Neural crest cell (in vitro differentiated cells): ENCODE data around the gene PLXNB3. TPM values are rescaled to one million over a fixed set of nuclear protein-coding genes. Genes with fewer than 3 reads are reported as not detected.
A peak's percentile ranks its signal among the peaks of the same experiment; 100 is the strongest.

Experiments
- DNase-seq: peaks from one replicate; pipeline ENCODE4 v3.0.0; 2021; ENCODE audit warnings: low read depth, mixed read lengths, low spot score
- H3K27ac Mint-ChIP-seq: one replicate; pipeline ENCODE4 v1.8.0; 2021; ENCODE audit warnings: mild to moderate bottlenecking, mixed read lengths; ENCODE audit not compliant: unreplicated experiment
- H3K27me3 Mint-ChIP-seq: 2 replicates; pipeline ENCODE4 v1.8.0; 2021; ENCODE audit warnings: low read depth, mild to moderate bottlenecking, mixed read lengths
- H3K36me3 Mint-ChIP-seq: 2 replicates; pipeline ENCODE4 v1.8.0; 2021; ENCODE audit warnings: low read depth, mild to moderate bottlenecking, mixed read lengths
- H3K4me1 Mint-ChIP-seq: 2 replicates; pipeline ENCODE4 v1.8.0; 2021; ENCODE audit warnings: mixed read lengths
- H3K4me3 Mint-ChIP-seq: one replicate; pipeline ENCODE4 v1.8.0; 2021; ENCODE audit warnings: mild to moderate bottlenecking, mixed read lengths
- H3K9me3 Mint-ChIP-seq: 2 replicates; pipeline ENCODE4 v1.8.0; 2021; ENCODE audit warnings: mixed read lengths
- total RNA-seq: library from RNA; stranded (reverse); gene quantifications from 2 replicates; pipeline ENCODE4 v1.2.1, GENCODE V29; 2021
- TF ChIP-seq, protein P1 (sequence below): fragments of 200-600 bp; sonication (generic); conservative IDR thresholded peaks from 2 replicates; pipeline ENCODE4 v1.5.0; 2021; ENCODE audit warnings: antibody characterized with exemption, mild to moderate bottlenecking

Gene PLXNB3
- total RNA-seq, 1 donor from 2014 or later: 15.7 TPM

DNA sequence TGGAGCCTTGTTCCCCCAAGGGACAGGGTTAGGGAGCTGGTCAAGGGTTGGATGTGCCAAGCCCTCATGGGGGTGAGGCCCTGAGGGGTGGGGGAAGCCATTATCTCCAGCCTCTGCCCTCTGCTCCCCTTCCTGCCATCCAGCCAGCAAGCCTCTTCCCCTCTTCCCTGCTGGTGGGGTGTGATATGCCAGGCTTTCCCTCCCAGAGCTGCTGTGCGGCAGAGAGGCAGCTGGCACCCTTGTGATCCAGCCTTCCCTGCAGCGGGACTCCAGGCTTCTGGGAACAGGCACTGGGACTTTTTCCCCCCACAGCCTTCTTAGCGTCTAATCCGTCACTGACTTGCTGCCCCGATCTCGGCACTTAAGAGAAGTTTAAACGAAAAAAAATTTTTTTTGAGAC is 36.7 kb downstream of the PLXNB3 start:
- H3K36me3 Mint-ChIP-seq: no peaks in the 10 kb centered on the region
- H3K4me3 Mint-ChIP-seq: no peak overlapping the region
- DNase-seq: no peak
- no peak overlapping the region for H3K27ac Mint-ChIP-seq
- H3K4me1 Mint-ChIP-seq: peaks cover 19% of the 10 kb centered on the region
- H3K9me3 Mint-ChIP-seq: no peaks in the 10 kb centered on the region
- TF ChIP-seq, protein P1, sequence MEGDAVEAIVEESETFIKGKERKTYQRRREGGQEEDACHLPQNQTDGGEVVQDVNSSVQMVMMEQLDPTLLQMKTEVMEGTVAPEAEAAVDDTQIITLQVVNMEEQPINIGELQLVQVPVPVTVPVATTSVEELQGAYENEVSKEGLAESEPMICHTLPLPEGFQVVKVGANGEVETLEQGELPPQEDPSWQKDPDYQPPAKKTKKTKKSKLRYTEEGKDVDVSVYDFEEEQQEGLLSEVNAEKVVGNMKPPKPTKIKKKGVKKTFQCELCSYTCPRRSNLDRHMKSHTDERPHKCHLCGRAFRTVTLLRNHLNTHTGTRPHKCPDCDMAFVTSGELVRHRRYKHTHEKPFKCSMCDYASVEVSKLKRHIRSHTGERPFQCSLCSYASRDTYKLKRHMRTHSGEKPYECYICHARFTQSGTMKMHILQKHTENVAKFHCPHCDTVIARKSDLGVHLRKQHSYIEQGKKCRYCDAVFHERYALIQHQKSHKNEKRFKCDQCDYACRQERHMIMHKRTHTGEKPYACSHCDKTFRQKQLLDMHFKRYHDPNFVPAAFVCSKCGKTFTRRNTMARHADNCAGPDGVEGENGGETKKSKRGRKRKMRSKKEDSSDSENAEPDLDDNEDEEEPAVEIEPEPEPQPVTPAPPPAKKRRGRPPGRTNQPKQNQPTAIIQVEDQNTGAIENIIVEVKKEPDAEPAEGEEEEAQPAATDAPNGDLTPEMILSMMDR: no peak
- H3K27me3 Mint-ChIP-seq: no peaks in the 10 kb centered on the region

DNA sequence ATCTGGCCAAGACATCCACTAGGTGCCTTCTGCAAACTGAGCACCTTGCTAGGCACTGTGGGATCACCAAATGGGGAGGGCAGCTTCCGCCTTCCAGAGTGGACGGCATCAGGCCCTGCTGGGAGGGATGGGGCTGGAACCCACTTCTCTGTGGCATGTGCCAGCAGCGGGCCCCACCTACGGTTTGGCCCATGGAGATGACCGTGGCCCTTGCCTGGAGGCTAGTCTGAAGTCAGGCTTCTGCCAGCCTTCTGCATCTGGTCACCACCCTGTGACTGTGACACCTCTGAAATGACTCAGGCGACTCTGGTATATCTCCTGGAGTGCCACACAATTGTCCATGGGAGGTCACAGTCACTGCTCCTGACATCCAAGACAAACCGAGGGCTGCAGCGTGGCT is 37.6 kb downstream of the PLXNB3 start:
- TF ChIP-seq, protein P1: no peak
- Mint-ChIP-seq H3K4me3 (peak overlapping the region; percentile 23), H3K36me3 (no peaks in the 10 kb centered on the region), H3K9me3 (no peaks in the 10 kb centered on the region), H3K27me3 (no peaks in the 10 kb centered on the region), H3K4me1 (peaks cover 13% of the 10 kb centered on the region), H3K27ac (peak overlapping the region; percentile 67)
- no peak for DNase-seq

DNA sequence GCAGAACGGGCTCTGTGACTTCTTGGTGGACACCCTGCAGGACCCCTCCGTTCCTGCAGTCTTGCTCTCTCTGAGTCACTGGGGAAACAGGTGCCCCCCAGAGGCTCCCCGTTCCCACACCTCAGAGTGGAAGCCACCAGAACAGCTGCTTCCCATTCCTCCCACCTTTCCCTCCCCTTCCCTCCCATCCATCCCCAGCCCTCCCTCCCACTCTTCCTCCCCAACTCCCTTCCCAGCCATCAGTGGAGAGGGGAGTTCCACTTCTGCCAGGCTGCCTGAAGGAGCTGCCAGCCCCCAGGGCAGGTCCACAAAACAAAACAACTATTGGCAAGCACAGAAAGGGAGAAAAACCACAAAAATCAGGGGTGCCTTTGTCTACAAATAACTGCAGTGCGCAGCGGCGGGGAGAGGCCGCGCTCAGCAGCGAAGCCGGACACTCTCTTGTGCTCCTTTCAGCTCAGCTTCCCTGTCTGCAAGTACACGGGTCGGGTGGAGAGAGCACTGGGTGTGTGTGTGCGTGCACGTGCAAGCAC is 38.5 kb downstream of the PLXNB3 start:
- no peak for DNase-seq
- Mint-ChIP-seq H3K27ac (peak overlapping the region; percentile 50), H3K36me3 (no peaks in the 10 kb centered on the region), H3K27me3 (no peaks in the 10 kb centered on the region), H3K9me3 (no peaks in the 10 kb centered on the region), H3K4me1 (peaks cover 13% of the 10 kb centered on the region), H3K4me3 (peak overlapping the region; percentile 47)
- TF ChIP-seq, protein P1: no peak

DNA sequence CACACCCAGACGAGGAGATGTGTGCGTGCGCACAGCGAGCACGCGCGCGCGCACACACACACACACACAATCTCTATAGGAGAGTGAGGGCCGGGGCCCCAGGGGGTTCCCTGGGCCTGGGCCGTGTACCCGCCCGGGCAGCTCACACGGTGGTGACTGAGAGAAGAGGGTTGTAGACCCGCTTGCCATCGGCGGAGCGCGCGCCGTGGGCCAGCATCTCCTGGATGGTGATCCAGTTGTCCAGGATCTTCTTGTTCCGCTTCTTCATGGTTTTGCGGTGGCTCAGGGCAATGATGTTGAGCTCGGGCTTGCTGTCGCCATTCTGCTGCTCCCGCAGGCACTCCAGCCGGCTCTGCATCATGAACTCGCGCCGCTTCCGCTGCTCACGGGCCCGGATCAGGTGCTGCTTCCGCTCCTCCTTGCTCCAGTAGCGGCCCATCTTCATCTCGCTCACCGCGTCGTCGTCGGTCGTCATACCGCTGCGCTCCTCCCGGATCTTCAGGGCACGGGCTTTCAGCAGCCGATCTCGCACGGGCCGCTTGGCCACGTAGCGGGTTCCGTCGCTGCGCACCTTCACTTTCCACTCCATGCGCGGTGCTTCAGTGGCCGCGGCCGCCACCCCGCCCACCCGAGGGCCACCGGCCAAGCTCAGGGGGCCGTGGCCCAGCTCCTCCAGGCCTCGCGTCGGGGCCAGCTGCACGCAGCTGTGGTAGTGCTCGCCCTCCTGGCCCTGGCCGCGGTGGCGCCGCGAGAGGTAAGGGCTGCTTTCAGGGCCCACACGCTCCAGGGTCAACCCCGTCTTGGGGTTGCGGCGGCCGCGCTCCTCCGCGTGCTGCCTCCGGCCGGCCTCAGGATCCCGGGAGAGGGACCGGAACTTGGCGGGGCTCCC is 39.4 kb downstream of the PLXNB3 start:
- DNase-seq: no peak
- Mint-ChIP-seq H3K9me3 (no peaks in the 10 kb centered on the region), H3K27me3 (no peaks in the 10 kb centered on the region), H3K27ac (no peak overlapping the region), H3K4me1 (peaks cover 13% of the 10 kb centered on the region), H3K4me3 (no peak overlapping the region), H3K36me3 (no peaks in the 10 kb centered on the region)
- TF ChIP-seq, protein P1: no peak

DNA sequence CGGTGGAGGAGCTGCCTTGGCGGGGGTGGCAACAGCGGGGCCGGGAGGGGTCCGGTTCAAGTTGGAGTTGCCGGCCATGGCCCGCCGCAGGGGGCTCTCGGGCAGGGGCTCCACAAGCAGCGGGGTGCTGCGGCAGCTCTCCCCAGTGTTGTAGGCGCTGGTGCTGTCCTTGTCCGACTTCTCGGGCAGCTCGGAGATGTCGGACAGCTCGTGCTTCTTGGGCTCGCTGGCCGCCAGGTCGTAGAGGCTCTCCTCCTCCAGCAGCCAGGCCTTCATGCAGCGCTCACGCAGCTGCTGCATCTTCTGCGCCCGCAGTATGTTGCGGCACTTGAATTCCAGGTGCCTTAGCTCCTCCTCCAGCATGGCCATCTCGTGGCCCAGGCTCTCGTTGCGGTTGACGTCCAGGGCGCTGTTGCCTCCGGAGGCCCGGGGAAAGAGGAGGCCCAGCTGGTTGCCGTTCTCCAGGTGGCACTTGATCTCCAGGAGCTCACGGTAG is 40.1 kb downstream of the PLXNB3 start:
- H3K4me1 Mint-ChIP-seq: peaks cover 13% of the 10 kb centered on the region
- H3K27ac Mint-ChIP-seq: no peak overlapping the region
- no peaks in the 10 kb centered on the region for H3K9me3 Mint-ChIP-seq
- TF ChIP-seq, protein P1: no peak
- peaks cover 3% of the 10 kb centered on the region for H3K36me3 Mint-ChIP-seq
- no peak overlapping the region for H3K4me3 Mint-ChIP-seq
- no peak for DNase-seq
- H3K27me3 Mint-ChIP-seq: no peaks in the 10 kb centered on the region
